G401 (cell line): ENCODE data around the gene ESYT2. TPM values are rescaled to one million over a fixed set of nuclear protein-coding genes. Genes with fewer than 3 reads are reported as not detected.

Experiments used
- DNase-seq: peaks from one replicate; pipeline ENCODE4 v3.0.0-alpha.2; 2015; ENCODE audit warnings: low spot score
- in situ Hi-C: cut with HindIII; loops from 2 replicates; pipeline ENCODE4 v1.10.0; 2016; ENCODE audit warnings: low sequenced_read_pairs, mixed read lengths
- total RNA-seq: library from RNA; depleted of rRNA; stranded (reverse); fragments of >200 nt; shearing (Covaris generic); gene quantifications from 2 replicates; pipeline ENCODE4 v1.2.3, GENCODE V29; 2014

Gene ESYT2
- total RNA-seq, 1 experiment from 2014 or later = 34.8 TPM

DNA sequence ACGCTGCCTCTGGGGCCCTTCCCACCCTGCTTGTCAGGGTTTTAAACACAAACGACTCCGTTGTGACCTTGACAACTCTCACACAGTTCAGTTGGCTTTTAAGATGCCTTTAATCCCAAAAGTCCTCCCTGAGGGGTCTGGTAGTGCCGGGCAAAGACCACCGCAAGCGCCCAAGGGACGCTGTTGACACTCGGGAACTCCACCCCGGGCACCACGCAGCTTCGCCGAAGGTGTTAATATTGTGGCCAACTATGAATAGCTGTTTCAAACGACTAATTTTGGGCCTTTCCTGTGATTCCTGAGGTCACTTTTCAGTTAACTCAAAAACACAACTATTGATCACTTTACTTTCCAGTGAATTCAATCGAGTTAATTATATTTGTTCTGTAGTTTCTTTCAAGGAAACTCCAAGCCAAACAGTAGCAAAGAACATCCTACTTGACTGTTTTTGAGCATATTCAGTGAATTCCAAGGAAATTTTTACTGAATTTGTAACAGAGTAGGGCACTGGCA is 958 bp upstream of the ESYT2 start:
- in situ Hi-C loops = no loop called here
- DNase-seq = no peak

DNA sequence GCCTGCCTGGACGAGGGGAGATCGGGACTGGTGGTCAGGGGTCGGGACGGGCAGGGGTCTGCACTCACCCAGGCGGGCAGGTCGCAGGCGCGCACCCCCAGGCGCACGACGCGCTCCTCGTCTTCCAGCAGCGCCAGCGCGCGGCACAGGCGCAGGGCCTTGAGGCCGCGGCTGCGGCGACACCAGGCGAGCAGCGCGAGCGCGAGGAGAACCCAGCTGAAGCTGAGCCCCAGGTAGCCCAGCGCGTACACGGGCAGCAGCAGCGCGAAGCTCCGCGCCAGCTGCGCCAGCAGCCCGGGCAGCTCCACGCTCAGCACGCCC is 328 bp downstream of the ESYT2 start:
- in situ Hi-C loops = no loop called here
- peak; percentile 52 for DNase-seq

DNA sequence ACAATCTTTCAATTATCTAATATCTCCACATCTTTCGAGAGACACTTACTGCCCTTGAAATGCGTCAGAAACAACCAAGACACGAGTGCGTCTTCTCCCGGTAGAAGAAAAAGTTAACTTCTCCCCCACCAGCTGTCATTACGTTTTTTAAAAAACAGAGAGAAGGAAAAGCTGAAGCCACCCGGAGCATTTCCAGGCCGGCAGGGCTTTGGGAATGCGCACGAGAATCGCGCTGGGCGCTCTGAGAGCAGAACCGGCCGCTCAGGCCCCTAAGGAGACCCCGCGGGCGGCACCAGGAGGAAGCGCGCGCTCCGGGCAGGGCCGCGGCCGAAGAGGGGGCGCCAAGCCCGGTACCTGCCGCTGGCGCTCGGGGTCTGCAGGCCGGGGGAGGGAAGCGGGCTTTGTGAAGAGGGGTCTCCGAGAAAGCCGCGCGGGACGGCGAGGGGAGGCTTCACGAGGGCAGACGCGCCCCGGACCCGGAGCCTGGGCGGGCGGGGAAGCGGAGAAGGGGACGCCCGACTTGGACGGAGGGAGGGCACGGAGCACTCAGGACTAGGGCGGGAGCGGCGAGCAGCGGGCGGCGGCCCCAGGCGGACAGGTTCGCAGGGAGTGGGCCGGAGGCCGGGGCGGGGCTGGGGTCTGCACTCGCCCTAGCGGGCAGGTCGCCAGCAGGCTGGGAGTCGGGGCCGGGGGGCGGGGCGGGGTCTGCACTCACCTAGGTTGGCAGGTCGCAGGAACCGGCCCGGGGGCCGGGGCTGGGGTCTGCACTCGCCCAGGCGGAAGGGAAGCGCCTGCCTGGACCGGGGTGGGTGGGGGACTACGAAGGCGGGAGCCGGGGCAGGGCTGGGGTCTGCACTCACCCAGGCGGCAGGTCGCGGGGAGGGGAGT is 932 bp downstream of the ESYT2 start:
- peak; percentile 19 for DNase-seq
- in situ Hi-C loops = no loop called here

DNA sequence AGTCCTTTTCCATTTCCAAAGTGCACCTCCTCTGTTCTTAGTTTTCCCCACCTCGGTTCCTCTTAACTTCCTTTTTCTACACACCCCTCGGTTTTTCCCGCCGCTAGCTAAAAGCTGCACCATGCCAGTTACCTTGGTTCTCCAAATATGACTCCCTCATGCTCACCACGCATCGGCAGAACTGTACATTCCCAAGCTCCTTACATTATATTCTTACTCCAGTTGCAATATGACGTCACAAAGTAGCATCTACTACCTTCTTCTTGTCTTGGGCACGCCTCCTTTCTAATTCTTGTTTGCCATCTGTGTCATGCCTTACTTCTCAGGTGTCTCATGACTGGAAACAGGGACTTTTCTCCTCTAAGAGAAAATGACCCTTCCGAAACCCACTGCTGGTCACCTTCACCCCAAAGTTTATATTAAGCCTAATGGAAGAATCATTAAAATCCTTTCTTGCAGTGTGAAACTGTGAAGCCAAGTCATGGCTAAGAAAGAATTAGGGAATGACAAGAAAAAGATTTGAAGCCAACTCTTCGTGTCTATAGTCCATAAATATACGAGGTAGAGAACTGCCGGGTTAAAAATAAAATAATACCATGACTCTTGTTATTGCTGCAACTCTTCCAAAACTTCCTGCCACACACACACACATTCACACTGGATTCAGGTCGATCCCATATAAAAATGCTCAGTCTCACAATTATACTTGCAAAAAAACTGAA is 1.7 kb downstream of the ESYT2 start:
- in situ Hi-C loops = no loop called here
- DNase-seq = no peak

DNA sequence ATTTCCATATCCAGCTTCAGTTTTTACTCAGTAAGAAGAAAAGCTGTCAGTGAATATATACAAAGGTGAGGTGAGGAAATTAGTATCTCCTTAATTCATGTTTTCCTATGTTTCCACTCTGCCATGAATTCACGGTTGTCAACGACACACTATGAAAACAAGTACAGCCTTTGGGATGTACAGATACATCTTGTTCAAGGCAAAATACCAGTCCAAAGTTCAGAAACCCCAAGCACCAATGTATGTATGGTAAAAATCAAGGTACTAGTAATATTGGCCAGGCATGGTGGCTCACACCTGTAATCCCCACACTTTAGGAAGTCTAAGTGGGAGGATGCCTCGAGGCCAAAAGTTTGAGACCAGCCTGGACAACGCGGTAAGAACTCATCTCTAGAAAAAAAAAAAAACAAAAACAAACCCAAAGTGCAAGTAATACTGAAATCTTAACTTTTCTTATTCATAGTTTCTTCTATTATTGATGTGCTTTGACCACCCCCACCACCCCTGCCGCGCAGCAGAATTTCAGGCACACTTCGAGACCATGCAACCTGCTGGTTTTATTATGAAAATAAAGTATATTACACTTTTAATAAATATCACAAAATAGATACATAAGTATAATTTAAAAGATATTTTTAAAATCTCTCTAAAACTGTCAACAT is 3.5 kb downstream of the ESYT2 start:
- in situ Hi-C loops = no loop called here
- DNase-seq = no peak

DNA sequence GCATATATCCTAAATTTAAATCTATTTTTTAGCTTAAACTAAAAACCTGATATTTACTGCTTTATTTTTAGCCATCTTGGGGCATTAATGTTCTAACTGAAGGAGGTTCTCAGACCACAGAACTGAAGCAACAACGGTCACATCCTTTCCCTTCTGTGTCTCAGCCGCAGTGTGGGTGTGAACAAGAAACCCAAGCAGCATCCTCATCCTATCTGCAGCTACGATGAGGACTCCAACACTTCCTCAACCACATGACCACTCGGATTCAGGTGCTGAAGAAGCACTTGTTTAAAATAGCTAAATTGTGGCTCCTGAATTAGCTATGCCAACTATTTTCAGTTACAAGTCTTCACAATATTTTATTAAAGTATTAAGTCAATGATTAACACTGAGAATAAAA is 5.3 kb downstream of the ESYT2 start:
- DNase-seq = no peak
- in situ Hi-C loops = no loop called here

DNA sequence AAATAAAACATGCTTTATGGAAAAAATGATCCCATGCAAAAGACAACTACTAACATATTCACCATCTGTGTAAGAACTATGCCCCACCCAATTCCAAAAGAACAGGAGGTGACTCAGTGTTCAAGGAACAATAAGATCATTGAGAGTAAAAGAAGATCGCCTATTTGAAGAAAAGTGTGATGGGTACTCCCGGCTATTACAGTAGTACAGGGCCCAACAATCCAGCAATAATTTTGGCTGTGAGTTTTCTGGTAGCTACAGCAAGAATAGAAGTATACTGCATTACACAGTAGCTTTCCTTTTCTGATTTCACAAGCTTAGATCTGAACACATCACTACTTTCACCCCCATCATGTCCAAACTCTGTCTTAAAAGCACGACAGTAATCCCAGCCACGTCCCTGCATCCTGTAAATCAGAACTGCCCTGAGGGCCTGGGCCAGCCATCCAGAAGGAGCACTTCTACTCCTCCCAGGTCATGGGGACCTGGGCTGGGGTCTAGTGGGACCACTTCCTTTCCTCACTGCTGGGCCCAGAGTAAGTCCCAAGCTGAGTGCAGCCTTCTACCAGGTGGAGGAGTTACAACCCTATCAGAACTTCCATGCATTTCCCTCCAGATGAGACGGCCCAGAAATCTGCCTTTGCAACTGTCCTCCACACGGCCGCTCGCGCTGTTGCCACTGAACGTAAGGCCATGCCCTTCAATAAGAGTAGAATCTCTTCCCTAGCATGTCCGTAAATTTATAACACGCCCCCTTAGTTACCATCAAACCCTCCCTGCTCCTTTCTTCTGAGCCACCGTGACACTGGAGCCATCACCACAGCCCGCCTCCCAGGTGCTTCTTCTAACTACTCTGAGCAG is 7.9 kb downstream of the ESYT2 start:
- in situ Hi-C loops = no loop called here
- DNase-seq = no peak

DNA sequence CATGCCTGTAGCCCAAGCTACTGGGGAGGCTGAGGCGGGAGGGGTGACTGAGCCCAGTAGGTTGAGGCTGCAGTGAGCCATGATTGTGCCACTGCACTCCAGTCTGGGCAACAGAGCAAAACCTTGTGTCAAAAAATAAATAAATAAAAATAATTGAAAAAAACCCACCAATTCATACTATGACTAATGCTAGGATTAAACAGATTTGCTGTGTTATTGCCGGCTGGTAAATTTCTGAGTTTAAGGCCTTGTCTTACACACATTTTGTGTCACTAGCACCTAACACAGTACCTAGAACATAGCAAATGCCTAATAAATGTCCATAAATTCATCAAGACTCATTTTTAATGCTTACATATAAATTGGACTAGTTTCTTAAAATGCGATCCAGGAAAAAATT is 8.7 kb downstream of the ESYT2 start:
- no peak for DNase-seq
- in situ Hi-C loops = no loop called here

DNA sequence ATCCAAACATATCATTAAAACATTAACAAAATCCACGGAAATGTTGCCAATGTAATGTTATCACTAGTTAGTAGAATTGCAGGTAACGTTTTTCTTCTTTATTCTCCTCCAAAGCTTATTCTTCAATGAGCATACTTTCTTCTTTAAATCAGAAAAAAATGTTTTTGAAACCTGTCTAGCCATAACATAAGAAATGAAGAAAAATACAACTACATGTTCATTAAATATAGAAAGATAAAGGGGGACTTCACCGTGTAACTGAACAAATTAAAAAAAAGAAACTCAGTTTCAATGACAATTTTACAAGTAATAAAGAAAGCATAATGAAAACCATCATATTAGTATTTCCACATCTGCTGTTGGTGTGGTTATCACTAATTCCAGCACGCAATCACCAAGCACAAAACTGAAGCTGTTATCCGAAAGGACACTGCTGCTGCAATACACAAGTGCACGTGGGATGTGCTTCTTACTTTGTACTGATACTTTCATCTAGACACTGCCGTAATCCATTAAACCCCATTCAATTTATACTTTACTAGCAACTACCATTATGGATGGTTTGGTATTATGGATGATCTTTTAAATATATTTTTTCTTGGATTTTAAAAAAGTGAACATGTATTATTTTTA is 9.6 kb downstream of the ESYT2 start:
- no peak for DNase-seq
- in situ Hi-C loops = no loop called here

DNA sequence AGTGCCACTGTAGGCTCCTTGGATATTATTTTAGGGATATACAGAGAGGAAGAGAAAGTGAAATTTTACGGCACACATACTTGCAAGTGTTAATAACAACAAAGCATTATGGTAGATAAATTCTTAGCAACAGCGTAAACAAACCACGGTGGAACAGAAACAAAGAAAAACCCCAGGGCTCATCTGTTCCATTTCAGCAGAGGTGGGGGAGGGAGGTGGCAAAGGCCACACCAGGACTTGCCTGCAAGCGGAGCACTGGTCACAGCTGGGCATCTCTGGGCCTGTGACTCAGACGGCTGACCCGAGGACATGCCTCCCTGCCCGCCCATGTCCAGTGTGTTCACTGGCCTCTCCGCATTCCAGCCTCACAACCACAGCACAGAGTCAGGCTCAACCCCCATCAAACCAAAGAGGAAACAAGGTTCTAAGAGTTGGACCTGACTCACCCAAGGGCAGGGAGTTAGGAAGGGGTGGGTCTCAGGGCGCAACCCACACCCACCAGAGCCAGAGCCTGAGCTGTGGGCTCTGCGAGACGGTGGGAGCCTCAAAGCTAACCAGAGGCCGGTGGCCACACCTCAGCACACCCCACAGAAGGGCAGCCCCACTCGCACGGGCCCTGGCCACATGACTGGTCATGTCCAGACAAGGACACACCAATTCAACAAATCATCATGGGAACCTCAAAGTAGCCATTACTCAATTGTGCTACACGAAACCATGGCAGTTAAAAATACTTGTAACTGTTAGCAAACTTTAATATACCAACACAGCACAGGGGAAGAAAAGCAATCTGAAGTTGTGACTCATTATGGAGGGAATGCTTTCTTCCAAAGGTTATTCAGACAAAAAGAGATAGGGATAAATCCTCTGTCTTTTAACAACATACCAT is 10.7 kb downstream of the ESYT2 start:
- in situ Hi-C loops = no loop called here
- no peak for DNase-seq

DNA sequence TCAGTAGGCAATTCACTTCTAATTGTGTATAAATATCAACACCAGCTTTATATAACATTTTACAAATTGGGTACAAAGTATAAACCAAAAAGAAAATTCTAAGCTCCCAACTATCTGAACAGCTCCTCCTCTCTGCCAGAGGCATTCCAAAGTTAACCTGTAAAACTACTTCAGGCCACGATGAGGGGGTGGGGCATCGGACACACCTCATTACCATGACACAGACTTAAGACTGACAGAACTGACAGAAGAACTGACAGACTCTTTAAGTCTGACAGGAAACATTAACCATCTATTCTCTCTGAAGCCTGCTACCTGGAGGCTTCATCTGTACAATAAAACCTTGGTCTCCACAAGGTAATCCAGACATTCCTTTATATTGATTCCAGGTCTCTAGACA is 12.3 kb downstream of the ESYT2 start:
- no peak for DNase-seq
- in situ Hi-C loops = no loop called here

DNA sequence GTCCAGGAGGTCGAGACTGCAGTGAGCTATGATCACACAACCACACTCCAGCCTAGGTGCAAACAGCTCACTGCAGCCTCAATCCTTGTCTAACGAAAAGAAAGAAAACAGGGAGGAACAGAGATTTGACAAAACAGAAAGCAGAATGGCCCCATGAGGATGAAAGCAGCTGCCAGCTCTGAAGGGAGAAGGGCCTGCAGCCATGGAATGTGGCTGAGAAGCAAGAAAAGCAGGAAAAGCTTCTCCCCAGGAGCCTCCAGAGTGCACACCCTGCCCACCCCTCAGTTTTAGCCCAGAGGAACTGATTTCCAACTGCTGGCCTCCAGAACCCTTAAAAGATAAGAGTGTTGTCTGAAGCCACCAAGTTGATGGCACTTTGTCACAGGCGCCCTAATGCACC is 13.0 kb downstream of the ESYT2 start:
- in situ Hi-C loops = no loop called here
- DNase-seq = no peak

DNA sequence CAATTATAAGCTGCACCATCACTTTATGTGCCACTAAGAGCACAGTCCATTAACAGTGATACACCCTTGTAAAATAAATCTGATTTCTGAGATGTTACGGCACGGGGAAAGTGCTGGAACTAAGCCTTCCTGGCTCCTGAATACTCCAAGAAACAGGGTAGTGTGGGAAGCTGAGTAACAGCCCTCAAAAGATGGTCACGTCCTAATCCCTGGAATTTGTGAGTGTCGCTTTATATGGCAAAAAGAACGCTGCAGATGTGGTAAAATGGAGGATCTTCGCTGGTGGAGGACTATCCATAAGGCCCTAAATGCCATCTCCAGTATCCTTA is 13.5 kb downstream of the ESYT2 start:
- DNase-seq = no peak
- in situ Hi-C loops = no loop called here

DNA sequence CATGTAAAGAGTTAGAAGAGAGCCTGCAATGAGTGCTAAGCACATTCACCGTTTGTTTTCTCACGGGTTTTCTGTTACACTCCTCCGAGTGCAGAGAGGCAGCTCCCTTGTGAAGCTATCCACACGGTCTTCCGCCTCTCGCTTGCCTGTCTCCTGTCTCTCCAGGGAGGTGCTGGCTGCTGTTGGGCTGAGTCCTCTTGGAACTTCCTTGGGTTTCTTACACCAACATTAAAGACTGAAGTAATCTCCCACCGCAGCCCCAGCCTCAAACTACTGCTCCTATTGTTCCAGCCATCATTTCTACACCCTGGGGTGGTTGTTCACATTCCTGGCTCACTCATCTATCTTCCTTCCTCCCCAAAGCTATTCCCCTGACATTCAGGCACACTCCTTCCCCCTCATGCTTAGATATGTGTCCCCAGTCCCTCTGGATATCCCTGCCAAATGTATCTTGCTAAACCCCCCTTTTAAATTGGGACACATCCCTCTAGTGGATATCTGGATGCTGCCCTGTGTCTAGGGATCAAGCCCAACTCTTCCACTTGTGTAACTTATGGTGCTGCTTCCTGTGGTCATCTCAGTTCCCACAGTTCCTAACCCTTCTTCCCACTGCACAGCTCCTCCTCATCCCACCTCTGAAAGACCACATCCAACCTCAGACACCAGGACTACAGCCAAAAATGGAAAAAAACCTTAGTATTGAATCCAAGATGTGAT is 14.1 kb downstream of the ESYT2 start:
- in situ Hi-C loops = no loop called here
- DNase-seq = no peak

DNA sequence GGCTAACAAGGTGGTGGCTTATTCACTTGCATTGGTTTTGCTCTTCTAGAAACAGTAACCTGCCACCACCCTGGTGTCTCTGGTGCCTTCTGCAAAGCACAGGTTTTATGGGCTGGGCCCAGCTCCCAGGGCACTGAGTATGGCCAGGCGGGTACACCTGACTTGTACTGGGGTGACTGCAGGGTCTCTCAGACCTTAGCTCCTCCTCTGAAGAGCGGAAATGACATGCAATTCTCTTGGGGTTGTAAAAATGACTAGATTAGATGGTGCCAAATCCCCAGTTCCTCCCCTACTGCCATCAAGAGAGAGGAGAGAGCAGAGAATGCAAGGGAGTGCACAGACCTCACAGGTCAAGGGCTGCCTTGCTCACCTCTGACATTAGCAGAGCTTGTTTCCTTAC is 14.7 kb downstream of the ESYT2 start:
- DNase-seq = no peak
- in situ Hi-C loops = no loop called here

DNA sequence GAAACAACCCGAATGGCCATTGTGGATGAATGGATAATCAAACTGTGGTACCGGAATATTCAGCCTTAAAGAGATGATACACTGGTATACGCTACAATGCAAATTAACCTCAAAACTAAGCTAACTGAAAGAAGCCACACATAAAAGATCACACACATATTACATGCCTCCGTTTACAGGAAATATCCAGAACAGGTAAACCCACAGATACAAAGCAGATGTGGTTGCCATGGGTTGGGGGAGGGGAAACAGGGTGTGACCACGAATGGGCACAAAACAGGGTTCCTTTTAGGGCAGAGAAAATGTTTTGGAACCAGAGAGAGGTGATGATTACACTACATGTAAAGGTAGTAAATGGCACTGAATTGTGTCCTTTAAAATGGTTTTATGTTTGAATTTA is 16.6 kb downstream of the ESYT2 start:
- DNase-seq = no peak
- in situ Hi-C loops = no loop called here

DNA sequence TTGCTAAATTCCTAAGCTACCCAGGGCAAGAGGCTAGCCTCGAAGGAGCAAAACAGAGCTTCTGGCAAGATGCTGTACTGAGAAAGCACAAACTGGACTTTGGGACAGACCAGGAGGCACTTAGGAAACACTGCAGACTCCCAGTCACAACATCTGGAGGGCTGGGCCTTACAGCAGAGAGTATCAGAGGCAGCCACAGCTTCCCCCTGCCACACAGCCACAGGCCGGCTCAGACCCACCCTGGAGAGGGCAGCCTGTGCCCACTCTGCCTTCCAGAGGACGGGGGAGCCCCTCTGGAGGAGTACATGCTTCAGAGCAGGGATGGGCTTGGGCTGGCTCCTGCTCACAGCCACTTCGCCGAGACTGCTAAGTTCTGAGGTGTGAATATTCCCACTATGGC is 17.4 kb downstream of the ESYT2 start:
- no peak for DNase-seq
- in situ Hi-C loops = no loop called here
